NCI-H2171 treated with DMSO at 0.1 percent for 48 hours (cell line): ENCODE measurements around the gene HAX1.
A peak's percentile ranks its signal among the peaks of the same experiment; 100 is the strongest.
"Not testable (repeated sequence)": the region's sequence is repeated elsewhere in the genome, so short reads cannot be mapped to it uniquely, and the experiment has no call there.

Experiments
- DNase-seq: peaks from one replicate; lab custom pipeline; 2025; lab: John Stamatoyannopoulos, UW

The HAX1 gene

GRCh38 chr1:154272217-154272998 is at the start of gene HAX1:
TSS of gene HAX1 (plus strand) at chr1:154272629. CDS start at chr1:154272724, 95 bp downstream.
- peak; percentile 96 for DNase-seq

GRCh38 chr1:154222918-154223317 is 49.5 kb upstream of the HAX1 start:
- no peak for DNase-seq

- DNase-seq, result no peak
These were observed 48.8 kb upstream of the HAX1 start for GRCh38 chr1:154223621-154224020.

GRCh38 chr1:154225370-154225769 is 47.1 kb upstream of the HAX1 start:
- no peak for DNase-seq

- DNase-seq, result not testable (repeated sequence)
These were observed 41.3 kb upstream of the HAX1 start for GRCh38 chr1:154231112-154231511.

- DNase-seq, result not testable (repeated sequence)
These were observed 39.3 kb upstream of the HAX1 start for GRCh38 chr1:154233127-154233526.

GRCh38 chr1:154236855-154237254 is 35.6 kb upstream of the HAX1 start:
- no peak for DNase-seq

- DNase-seq, result no peak
These were observed 35.0 kb upstream of the HAX1 start for GRCh38 chr1:154237435-154237834.

GRCh38 chr1:154237880-154238506 is 34.4 kb upstream of the HAX1 start:
- no peak for DNase-seq

GRCh38 chr1:154239491-154239890 is 32.9 kb upstream of the HAX1 start:
- no peak for DNase-seq

GRCh38 chr1:154240294-154240833 is 32.1 kb upstream of the HAX1 start:
- DNase-seq, result no peak

- no peak for DNase-seq
These were observed 30.6 kb upstream of the HAX1 start for GRCh38 chr1:154241703-154242351.

GRCh38 chr1:154253671-154254070 is 18.8 kb upstream of the HAX1 start:
- no peak for DNase-seq

GRCh38 chr1:154256686-154257085 is 15.7 kb upstream of the HAX1 start:
- DNase-seq, result no peak

GRCh38 chr1:154258784-154259183 is 13.6 kb upstream of the HAX1 start:
- no peak for DNase-seq

- no peak for DNase-seq
These were observed 12.3 kb upstream of the HAX1 start for GRCh38 chr1:154260127-154260526.

- DNase-seq, result no peak
These were observed 8.7 kb upstream of the HAX1 start for GRCh38 chr1:154263465-154264332.

- no peak for DNase-seq
These were observed 8.0 kb upstream of the HAX1 start for GRCh38 chr1:154264454-154264853.

- DNase-seq, result no peak
These were observed 6.8 kb upstream of the HAX1 start for GRCh38 chr1:154265586-154265985.

- no peak for DNase-seq
These were observed 1.6 kb upstream of the HAX1 start for GRCh38 chr1:154270833-154271232.

- no peak for DNase-seq
These were observed 652 bp downstream of the HAX1 start for GRCh38 chr1:154272999-154273563.
